K562 (cell line): ENCODE measurements around the gene MCRS1. TPM values are rescaled to one million over a fixed set of nuclear protein-coding genes. Genes with fewer than 3 reads are reported as not detected.

Experiments used
- BRF1 ChIP-seq: IDR thresholded peaks from 3 replicates; pipeline ENCODE4 v1.6.1; 2011; ENCODE audit warnings: borderline replicate concordance, mild to moderate bottlenecking; ENCODE audit not compliant: insufficient read length; ENCODE audit errors: extremely low read depth
- MTA2 ChIP-seq: fragments of 450-650 bp; IDR thresholded peaks from 2 replicates; pipeline ENCODE4 v1.6.1; 2016; ENCODE audit warnings: low read depth
- OTX1 ChIP-seq: fragments of 450-650 bp; formaldehyde crosslinking; IDR thresholded peaks from 2 replicates; pipeline ENCODE4 v1.4.0; 2022; ENCODE audit warnings: mild to moderate bottlenecking
- PCBP2 ChIP-seq: fragments of 200-400 bp; formaldehyde crosslinking; IDR thresholded peaks from 2 replicates; pipeline ENCODE4 v1.6.1; 2018; ENCODE audit warnings: low read length, low read depth, mild to moderate bottlenecking, moderate library complexity; ENCODE audit not compliant: poor library complexity, severe bottlenecking
- REST ChIP-seq, 2 experiments: fragments of 450-650 bp; formaldehyde crosslinking in 1 of 2; IDR thresholded peaks; 2 replicates each; pipeline versions ENCODE4 v1.4.0 to v1.6.1; 2014 to 2020; ENCODE audit warnings: mild to moderate bottlenecking in 2 of 2, borderline replicate concordance in 1 of 2, low read depth in 1 of 2
- SMARCB1 ChIP-seq: IDR thresholded peaks from 2 replicates; pipeline ENCODE4 v1.6.1; 2011; ENCODE audit warnings: improper control_type of control experiment, low read depth; ENCODE audit not compliant: insufficient read length
- THAP7 ChIP-seq: fragments of 250-450 bp; sonication (Bioruptor Pico); IDR thresholded peaks from 2 replicates; pipeline ENCODE4 v1.5.0; 2021
- ZNF280A ChIP-seq: fragments of 450-650 bp; IDR thresholded peaks from 2 replicates; pipeline ENCODE4 v1.6.1; 2018; ENCODE audit warnings: mild to moderate bottlenecking, low read depth; ENCODE audit not compliant: partially characterized antibody
- polyA plus RNA-seq, 8 experiments: library from polyadenylated mRNA; depleted of rRNA in 4 of 8; stranded (reverse) in 5 of 8; unstranded in 3 of 8; fragments of >200 nt; fragmentation: Nextera tagmentation in 2 of 8; fragmentation: Illumina TruSeq in 1 of 8; extraction: Ambion mirVana in 2 of 8; extraction: Trizol in 1 of 8; gene quantifications; 2 replicates each; pipeline versions ENCODE4 v1.2.1 to v1.2.3, GENCODE V29; 2011 to 2014; ENCODE audit warnings: inconsistent platforms in 1 of 8, missing spikeins in 1 of 8
- total RNA-seq, 7 experiments: library from RNA; depleted of rRNA in 6 of 7; stranded (reverse); fragments of >200 nt in 6 of 7; fragmentation: Illumina TruSeq in 2 of 7; extraction: Trizol in 2 of 7; gene quantifications; 2 replicates each; pipeline versions ENCODE4 v1.2.1 to v1.2.3, GENCODE V29; 2011 to 2021; ENCODE audit warnings: low replicate concordance in 1 of 7
- TF ChIP-seq, protein P1 (sequence below): sonication (generic); formaldehyde crosslinking; IDR thresholded peaks from 2 replicates; pipeline ENCODE4 v1.8.1; 2023; ENCODE audit warnings: mild to moderate bottlenecking, missing genetic modification reagents
- TF ChIP-seq, protein P2 (sequence below): IDR thresholded peaks from 3 replicates; pipeline ENCODE4 v1.6.1; 2011; ENCODE audit warnings: borderline replicate concordance, mild to moderate bottlenecking; ENCODE audit not compliant: insufficient read length, insufficient read depth

MCRS1 gene
- total and polyA plus RNA-seq, 9 of the 15 experiments (the other 6 are each of a cell fraction or from before 2014, with no cell fraction given), result 50.0 to 100 (median 73.2) TPM

GRCh38 chr12:49567611-49568441 lies at the start of gene MCRS1 (continued):
- TF ChIP-seq REST (IDR thresholded peaks at IDR 0.05; ENCODE audit: borderline replicate concordance) (no peak), REST (CRISPR knock-in tag; IDR thresholded peaks at IDR 0.05; ENCODE audit: low read depth) (0 out of 2 replicates have a peak, but pooled peaks have one; percentile 34), SMARCB1 (no peak), THAP7 (CRISPR knock-in tag) (no peak), BRF1 (no peak), PCBP2 (no peak), MTA2 (peak; percentile 88), ZNF280A (no peak), OTX1 (CRISPR knock-in tag) (no peak)
- TF ChIP-seq, protein P1, sequence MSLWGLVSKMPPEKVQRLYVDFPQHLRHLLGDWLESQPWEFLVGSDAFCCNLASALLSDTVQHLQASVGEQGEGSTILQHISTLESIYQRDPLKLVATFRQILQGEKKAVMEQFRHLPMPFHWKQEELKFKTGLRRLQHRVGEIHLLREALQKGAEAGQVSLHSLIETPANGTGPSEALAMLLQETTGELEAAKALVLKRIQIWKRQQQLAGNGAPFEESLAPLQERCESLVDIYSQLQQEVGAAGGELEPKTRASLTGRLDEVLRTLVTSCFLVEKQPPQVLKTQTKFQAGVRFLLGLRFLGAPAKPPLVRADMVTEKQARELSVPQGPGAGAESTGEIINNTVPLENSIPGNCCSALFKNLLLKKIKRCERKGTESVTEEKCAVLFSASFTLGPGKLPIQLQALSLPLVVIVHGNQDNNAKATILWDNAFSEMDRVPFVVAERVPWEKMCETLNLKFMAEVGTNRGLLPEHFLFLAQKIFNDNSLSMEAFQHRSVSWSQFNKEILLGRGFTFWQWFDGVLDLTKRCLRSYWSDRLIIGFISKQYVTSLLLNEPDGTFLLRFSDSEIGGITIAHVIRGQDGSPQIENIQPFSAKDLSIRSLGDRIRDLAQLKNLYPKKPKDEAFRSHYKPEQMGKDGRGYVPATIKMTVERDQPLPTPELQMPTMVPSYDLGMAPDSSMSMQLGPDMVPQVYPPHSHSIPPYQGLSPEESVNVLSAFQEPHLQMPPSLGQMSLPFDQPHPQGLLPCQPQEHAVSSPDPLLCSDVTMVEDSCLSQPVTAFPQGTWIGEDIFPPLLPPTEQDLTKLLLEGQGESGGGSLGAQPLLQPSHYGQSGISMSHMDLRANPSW, result peak; percentile 32; the same call in 1 of the 2 replicates
- TF ChIP-seq, protein P2, sequence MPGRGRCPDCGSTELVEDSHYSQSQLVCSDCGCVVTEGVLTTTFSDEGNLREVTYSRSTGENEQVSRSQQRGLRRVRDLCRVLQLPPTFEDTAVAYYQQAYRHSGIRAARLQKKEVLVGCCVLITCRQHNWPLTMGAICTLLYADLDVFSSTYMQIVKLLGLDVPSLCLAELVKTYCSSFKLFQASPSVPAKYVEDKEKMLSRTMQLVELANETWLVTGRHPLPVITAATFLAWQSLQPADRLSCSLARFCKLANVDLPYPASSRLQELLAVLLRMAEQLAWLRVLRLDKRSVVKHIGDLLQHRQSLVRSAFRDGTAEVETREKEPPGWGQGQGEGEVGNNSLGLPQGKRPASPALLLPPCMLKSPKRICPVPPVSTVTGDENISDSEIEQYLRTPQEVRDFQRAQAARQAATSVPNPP, result no peak
